ENCODE data around the gene MYH10.

Gene MYH10

DNA sequence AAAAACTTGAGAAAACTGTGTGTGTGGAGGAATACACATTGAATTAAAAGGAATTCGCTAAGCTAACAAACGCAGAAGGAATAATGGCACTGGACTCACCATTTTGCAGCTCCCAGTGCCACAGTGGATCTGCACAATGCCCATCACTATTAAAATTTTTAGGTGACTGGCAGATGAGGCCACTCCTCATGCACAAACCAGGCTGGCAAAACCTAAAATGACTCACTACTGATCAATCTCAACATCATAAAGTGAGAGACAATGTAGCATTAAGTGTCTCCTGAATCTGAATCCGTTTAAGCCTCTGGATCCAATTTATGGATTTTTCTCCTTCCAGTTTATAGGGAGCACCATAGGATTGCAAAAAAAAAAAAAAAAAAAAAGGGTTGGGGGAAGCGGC, 20.6 kb downstream of the MYH10 start:
- Histone ChIP-seq H3K4me3 (ENCODE audit: insufficient read depth, low read length, poor library complexity, severe bottlenecking) (no peak overlapping the region), H3K9me2 (replicated peaks; ENCODE audit: insufficient read depth, low read length) (no peaks in the 10 kb centered on the region), H2AFZ (ENCODE audit: low read depth, low read length, severe bottlenecking) (no peak overlapping the region), H3K9ac (ENCODE audit: low read length) (no peak overlapping the region), H3K9me3 (ENCODE audit: insufficient read depth, low read length) (no peaks in the 10 kb centered on the region), H3F3A (ENCODE audit: insufficient read depth) (no peaks in the 10 kb centered on the region), H3K79me2 (ENCODE audit: insufficient read depth, low read length) (no peaks in the 10 kb centered on the region), H3K4me2 (ENCODE audit: low read depth, low read length, poor library complexity, severe bottlenecking) (no peak overlapping the region), H3K36me3 (ENCODE audit: low read length) (no peaks in the 10 kb centered on the region), H3K27ac (ENCODE audit: low read depth, low read length) (no peak overlapping the region), H3K27me3 (ENCODE audit: low read length) (no peaks in the 10 kb centered on the region), H4K20me1 (ENCODE audit: low read depth, low read length) (no peaks in the 10 kb centered on the region)
- TF ChIP-seq, protein P1, sequence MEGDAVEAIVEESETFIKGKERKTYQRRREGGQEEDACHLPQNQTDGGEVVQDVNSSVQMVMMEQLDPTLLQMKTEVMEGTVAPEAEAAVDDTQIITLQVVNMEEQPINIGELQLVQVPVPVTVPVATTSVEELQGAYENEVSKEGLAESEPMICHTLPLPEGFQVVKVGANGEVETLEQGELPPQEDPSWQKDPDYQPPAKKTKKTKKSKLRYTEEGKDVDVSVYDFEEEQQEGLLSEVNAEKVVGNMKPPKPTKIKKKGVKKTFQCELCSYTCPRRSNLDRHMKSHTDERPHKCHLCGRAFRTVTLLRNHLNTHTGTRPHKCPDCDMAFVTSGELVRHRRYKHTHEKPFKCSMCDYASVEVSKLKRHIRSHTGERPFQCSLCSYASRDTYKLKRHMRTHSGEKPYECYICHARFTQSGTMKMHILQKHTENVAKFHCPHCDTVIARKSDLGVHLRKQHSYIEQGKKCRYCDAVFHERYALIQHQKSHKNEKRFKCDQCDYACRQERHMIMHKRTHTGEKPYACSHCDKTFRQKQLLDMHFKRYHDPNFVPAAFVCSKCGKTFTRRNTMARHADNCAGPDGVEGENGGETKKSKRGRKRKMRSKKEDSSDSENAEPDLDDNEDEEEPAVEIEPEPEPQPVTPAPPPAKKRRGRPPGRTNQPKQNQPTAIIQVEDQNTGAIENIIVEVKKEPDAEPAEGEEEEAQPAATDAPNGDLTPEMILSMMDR (IDR thresholded peaks at IDR 0.05; ENCODE audit: insufficient read depth, low read length, poor library complexity, severe bottlenecking): no peak
- TF ChIP-seq EZH2phosphoT487 (conservative IDR thresholded peaks at IDR 0.05; ENCODE audit: low read length): no peak

DNA sequence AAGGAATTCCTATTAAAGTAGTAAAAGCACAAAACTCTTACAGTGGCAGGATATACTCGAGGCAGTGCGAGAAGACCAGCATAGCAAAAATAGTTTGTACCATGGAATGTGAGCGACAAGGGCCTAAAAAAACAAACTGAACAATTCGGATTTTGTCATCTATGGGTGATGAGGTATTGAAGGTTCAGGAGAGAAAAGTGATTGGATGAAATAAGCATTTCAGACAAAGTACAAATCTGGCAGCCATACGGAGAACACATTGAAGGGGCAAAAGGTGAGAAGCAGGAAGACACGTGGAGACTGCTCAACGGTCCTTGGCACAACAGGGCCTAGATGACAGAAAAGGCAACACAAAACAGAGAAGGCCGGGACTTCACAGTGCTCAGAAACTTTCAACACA, 22.5 kb downstream of the MYH10 start:
- TF ChIP-seq, protein P1 (IDR thresholded peaks at IDR 0.05; ENCODE audit: insufficient read depth, low read length, poor library complexity, severe bottlenecking): no peak
- no peak for TF ChIP-seq EZH2phosphoT487 (conservative IDR thresholded peaks at IDR 0.05; ENCODE audit: low read length)
- Histone ChIP-seq H3K27me3 (ENCODE audit: low read length) (no peaks in the 10 kb centered on the region), H4K20me1 (ENCODE audit: low read depth, low read length) (no peaks in the 10 kb centered on the region), H3K4me2 (ENCODE audit: low read depth, low read length, poor library complexity, severe bottlenecking) (no peak overlapping the region), H3K79me2 (ENCODE audit: insufficient read depth, low read length) (no peaks in the 10 kb centered on the region), H3K4me3 (ENCODE audit: insufficient read depth, low read length, poor library complexity, severe bottlenecking) (no peak overlapping the region), H3F3A (ENCODE audit: insufficient read depth) (no peaks in the 10 kb centered on the region), H3K9ac (ENCODE audit: low read length) (no peak overlapping the region), H3K27ac (ENCODE audit: low read depth, low read length) (no peak overlapping the region), H2AFZ (ENCODE audit: low read depth, low read length, severe bottlenecking) (no peak overlapping the region), H3K9me2 (replicated peaks; ENCODE audit: insufficient read depth, low read length) (no peaks in the 10 kb centered on the region), H3K36me3 (ENCODE audit: low read length) (no peaks in the 10 kb centered on the region), H3K9me3 (ENCODE audit: insufficient read depth, low read length) (no peaks in the 10 kb centered on the region)

DNA sequence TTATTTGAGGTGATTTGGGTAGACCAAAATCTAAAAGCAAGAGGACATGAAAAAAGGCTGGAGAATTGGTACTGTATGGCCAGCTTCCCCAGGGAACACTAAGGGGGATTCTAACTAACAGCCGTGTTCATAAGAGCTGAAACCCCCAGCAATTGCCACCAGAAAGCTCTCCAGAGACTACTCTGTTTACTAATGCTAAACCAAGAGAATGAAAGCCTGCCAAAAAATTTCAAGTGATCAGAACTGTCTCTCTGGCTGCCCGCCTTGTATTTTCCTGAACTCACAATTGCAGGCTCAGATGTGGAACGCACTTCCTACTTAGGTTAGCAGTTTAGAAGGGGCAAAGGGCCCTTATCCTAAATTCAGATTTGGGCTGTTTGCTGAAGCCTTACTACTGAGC, 24.1 kb downstream of the MYH10 start:
- no peaks in the 10 kb centered on the region for H3K36me3 ChIP-seq (ENCODE audit: low read length)
- H3K4me2 ChIP-seq (ENCODE audit: low read depth, low read length, poor library complexity, severe bottlenecking): no peak overlapping the region
- TF ChIP-seq, protein P1 (IDR thresholded peaks at IDR 0.05; ENCODE audit: insufficient read depth, low read length, poor library complexity, severe bottlenecking): no peak
- no peak for TF ChIP-seq EZH2phosphoT487 (conservative IDR thresholded peaks at IDR 0.05; ENCODE audit: low read length)
- H3K27me3 ChIP-seq (ENCODE audit: low read length): no peaks in the 10 kb centered on the region
- H3K9me3 ChIP-seq (ENCODE audit: insufficient read depth, low read length): no peaks in the 10 kb centered on the region
- no peak overlapping the region for H3K4me3 ChIP-seq (ENCODE audit: insufficient read depth, low read length, poor library complexity, severe bottlenecking)
- H3K27ac ChIP-seq (ENCODE audit: low read depth, low read length): no peak overlapping the region
- no peak overlapping the region for H2AFZ ChIP-seq (ENCODE audit: low read depth, low read length, severe bottlenecking)
- no peaks in the 10 kb centered on the region for H3K9me2 ChIP-seq (replicated peaks; ENCODE audit: insufficient read depth, low read length)
- no peak overlapping the region for H3K9ac ChIP-seq (ENCODE audit: low read length)
- no peaks in the 10 kb centered on the region for H3F3A ChIP-seq (ENCODE audit: insufficient read depth)
- H3K79me2 ChIP-seq (ENCODE audit: insufficient read depth, low read length): no peaks in the 10 kb centered on the region
- no peaks in the 10 kb centered on the region for H4K20me1 ChIP-seq (ENCODE audit: low read depth, low read length)
